OCI-M2 (cell line): ENCODE data around the gene MYLK4.

Experiments used
- DNase-seq: peaks from one replicate; lab custom pipeline; 2025; ENCODE audit not compliant: unreplicated experiment; lab: John Stamatoyannopoulos, UW

Gene MYLK4

GRCh38 chr6:2665146-2666070 is 85.3 kb downstream of the MYLK4 start:
- no peak for DNase-seq

- DNase-seq: no peak
Measured at GRCh38 chr6:2663123-2663522, 87.6 kb downstream of the MYLK4 start.

GRCh38 chr6:2661651-2662050 is 89.1 kb downstream of the MYLK4 start:
- DNase-seq: no peak

- no peak for DNase-seq
Measured at GRCh38 chr6:2659882-2660281, 90.8 kb downstream of the MYLK4 start.

GRCh38 chr6:2659381-2659780 is 91.3 kb downstream of the MYLK4 start:
- DNase-seq: no peak

- no peak for DNase-seq
Measured at GRCh38 chr6:2658788-2659187, 91.9 kb downstream of the MYLK4 start.

- DNase-seq: no peak
Measured at GRCh38 chr6:2656460-2657079, 94.2 kb downstream of the MYLK4 start.

GRCh38 chr6:2655844-2656433 is 94.8 kb downstream of the MYLK4 start:
- DNase-seq: no peak

GRCh38 chr6:2653369-2654032 is 97.2 kb downstream of the MYLK4 start:
- DNase-seq: no peak

GRCh38 chr6:2652611-2653010 is 98.1 kb downstream of the MYLK4 start:
- DNase-seq: no peak

GRCh38 chr6:2651961-2652360 is 98.8 kb downstream of the MYLK4 start:
- no peak for DNase-seq

- DNase-seq: no peak
Measured at GRCh38 chr6:2651536-2651935, 99.2 kb downstream of the MYLK4 start.

- DNase-seq: no peak
Measured at GRCh38 chr6:2646346-2646745, 104.4 kb downstream of the MYLK4 start.

GRCh38 chr6:2643935-2644539 is 106.7 kb downstream of the MYLK4 start:
- DNase-seq: no peak

- DNase-seq: no peak
Measured at GRCh38 chr6:2643130-2643529, 107.6 kb downstream of the MYLK4 start.

- no peak for DNase-seq
Measured at GRCh38 chr6:2641044-2641725, 109.5 kb downstream of the MYLK4 start.

GRCh38 chr6:2640551-2640950 is 110.2 kb downstream of the MYLK4 start:
- DNase-seq: no peak

GRCh38 chr6:2639896-2640295 is 110.8 kb downstream of the MYLK4 start:
- DNase-seq: no peak

GRCh38 chr6:2639167-2639566 is 111.6 kb downstream of the MYLK4 start:
- DNase-seq: no peak

GRCh38 chr6:2636672-2637071 is 114.0 kb downstream of the MYLK4 start:
- no peak for DNase-seq

- no peak for DNase-seq
Measured at GRCh38 chr6:2635911-2636310, 114.8 kb downstream of the MYLK4 start.
